Hepatic stellate cell (primary cell): ENCODE measurements around the gene AGBL3.

Experiments used
- DNase-seq: peaks from one replicate; pipeline ENCODE4 v3.0.0; 2011; ENCODE audit warnings: low spot score

Gene AGBL3

GRCh38 chr7:134986363-134987251 is at the start of gene AGBL3:
Gene AGBL3 (plus strand): TSS chr7:134986508. CDS start chr7:134987934, 1,426 bp downstream.
- peak; percentile 89 for DNase-seq

DNA sequence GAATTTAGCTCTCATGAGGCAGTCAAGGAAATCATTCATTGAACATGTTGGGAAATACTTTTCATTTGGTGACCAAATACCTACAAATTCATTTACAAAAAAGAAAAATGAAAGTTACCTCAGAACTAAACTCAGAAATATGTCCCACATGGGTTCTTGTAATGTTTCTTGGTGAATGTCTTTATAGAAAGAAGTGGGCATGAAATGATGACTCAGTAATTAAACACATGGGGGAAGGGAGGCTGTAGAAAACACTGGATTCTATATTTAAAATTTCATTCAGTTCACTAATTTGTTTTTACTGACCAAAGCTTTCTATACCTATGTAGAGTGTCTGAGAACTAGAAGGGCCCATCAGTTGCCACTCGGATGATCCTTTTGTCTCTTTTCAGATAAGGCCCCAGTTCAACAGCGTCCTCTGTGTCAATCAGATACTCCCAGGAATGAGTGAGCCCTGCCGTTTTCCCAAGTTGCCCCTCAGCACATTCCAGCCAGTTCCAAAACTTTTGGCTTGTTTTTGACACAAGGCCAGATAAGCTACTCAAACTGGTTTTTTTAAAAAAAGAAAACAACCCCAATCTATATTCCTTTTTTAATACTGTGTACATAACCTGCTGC is 49.3 kb upstream of the AGBL3 start:
- no peak for DNase-seq

- DNase-seq = no peak
Observed at GRCh38 chr7:134938141-134938540, 48.2 kb upstream of the AGBL3 start.

DNA sequence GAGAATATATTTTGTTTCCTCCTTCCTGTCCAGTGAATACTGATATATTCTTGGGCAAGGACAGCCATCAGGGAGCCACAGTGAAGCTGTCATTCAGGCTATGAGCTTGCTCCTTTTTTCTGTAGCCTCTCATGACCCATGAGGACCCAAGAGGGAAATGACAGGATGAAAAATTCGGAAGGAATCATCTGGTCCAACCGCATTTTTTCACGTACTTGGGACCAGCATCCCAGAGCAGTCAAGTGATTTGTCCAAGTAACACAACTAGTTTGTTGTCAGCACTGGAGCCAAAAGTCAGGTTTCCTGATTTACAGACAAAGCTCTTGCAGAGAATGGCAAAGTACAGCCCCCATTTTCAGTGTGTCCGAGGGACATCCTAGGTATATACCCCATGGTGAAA is 47.2 kb upstream of the AGBL3 start:
- no peak for DNase-seq

- no peak for DNase-seq
Observed at GRCh38 chr7:134940729-134941128, 45.6 kb upstream of the AGBL3 start.

DNA sequence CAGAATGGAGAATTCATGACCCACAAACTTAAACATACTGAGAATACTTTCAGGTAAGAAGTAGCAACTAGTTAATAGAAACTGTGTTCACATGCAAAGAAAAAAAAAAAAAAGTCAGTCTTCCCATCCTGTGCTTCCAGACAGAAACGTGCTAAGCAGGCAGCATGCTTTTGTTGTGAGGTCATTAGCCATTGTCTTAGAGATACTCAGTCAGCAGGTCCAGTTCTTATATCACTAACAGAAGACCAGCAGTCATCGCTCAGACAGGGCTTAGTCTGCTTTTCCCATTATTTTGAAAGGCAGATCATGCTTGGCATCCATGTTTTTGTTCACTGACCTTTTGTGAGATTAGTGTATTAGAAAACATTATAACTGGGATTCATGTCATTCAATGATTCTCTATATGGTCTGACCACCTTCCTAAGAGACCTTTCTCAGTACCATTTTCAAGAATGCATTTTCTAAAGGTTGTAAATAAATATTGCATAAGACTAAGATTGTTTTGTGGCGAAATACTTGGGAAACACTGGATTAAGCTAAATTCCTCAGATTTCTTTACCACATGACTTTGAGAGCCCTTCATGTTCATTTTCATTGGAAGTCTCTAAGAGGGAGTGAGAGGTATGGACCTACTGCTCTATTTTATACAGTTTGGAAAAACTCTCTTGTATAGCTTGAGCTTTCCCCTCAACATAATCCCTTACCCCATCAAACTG is 45.0 kb upstream of the AGBL3 start:
- DNase-seq = peak; percentile 52

DNA sequence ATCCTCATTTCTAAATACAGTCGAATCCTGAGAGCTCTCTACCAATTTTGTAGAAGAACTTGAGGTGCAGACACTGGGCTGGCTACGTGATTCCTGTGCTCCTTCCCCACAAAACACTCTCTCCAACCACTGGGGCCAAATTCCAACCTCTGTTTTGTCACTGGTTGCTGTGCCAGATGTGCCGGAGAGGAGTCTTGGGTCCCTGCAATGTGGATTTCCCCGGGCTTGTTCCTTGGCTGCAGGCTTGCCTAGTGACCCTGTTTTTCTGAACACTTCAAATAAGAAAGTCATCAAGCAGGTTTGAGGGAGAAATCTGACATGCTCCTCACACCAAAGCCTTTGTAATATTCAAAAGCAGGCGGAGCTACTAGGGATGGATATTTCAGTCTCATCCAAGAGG is 44.4 kb upstream of the AGBL3 start:
- DNase-seq = no peak

- no peak for DNase-seq
Observed at GRCh38 chr7:134942690-134943466, 43.4 kb upstream of the AGBL3 start.

GRCh38 chr7:134943785-134944400 is 42.4 kb upstream of the AGBL3 start:
- no peak for DNase-seq

DNA sequence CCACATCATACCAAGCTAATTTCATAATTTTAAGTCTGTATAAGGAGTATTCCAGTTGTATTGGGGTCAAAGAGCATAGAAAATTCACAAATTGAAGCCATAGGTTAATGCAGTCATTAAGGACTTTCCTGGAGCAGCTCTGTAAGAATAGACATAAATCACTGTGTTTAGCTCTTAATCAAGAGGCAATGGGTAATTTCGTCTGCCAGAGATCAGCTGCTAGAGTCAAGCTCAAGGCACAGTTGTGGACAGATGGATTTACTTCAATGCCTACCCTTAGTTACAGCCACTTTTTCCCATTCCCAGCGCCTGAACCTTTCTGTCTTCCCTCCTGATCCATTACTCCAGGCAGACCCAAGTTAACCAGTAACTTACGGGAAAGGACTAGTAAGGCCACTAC is 40.6 kb upstream of the AGBL3 start:
- no peak for DNase-seq

DNA sequence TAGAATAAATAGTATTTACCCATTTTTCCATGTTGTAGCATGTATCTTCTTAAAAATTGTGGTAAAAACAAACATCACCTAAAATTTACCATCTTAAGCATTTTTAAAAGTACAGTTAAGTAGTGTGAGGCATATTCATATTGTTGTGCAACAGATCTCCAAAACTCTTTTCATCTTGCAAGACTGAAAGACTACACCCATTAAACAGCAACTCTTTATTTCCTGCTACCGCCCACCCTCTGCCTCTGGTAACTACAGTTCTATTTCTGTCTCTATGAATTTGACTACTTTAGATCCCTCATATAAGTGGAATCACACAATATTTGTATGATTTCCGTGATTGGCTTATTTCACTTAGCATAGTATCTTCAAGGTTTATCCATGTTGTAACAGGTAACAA is 40.0 kb upstream of the AGBL3 start:
- DNase-seq = no peak

GRCh38 chr7:134947329-134947728 is 39.0 kb upstream of the AGBL3 start:
- no peak for DNase-seq

- no peak for DNase-seq
Observed at GRCh38 chr7:134947831-134948230, 38.5 kb upstream of the AGBL3 start.

DNA sequence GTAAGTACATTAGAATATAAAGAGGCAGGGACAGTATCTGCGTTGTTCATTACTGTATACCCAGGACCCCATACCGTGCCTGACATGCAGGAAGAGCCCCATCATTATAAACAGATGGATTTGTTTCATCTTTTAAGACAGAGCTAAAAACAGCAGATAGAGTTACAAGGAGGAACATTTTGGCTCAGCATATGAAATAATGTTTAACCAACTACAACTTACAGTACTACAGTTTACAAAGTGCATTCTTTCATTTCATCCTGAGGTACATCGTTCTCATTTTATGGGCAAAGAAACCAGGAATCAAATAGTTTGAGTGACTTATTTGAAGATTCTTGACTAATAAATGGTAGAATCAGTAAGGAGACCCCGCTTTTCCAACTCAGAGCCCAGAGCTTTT is 38.1 kb upstream of the AGBL3 start:
- DNase-seq = no peak

- no peak for DNase-seq
Observed at GRCh38 chr7:134948736-134949135, 37.6 kb upstream of the AGBL3 start.

GRCh38 chr7:134949171-134949570 is 37.1 kb upstream of the AGBL3 start:
- no peak for DNase-seq

DNA sequence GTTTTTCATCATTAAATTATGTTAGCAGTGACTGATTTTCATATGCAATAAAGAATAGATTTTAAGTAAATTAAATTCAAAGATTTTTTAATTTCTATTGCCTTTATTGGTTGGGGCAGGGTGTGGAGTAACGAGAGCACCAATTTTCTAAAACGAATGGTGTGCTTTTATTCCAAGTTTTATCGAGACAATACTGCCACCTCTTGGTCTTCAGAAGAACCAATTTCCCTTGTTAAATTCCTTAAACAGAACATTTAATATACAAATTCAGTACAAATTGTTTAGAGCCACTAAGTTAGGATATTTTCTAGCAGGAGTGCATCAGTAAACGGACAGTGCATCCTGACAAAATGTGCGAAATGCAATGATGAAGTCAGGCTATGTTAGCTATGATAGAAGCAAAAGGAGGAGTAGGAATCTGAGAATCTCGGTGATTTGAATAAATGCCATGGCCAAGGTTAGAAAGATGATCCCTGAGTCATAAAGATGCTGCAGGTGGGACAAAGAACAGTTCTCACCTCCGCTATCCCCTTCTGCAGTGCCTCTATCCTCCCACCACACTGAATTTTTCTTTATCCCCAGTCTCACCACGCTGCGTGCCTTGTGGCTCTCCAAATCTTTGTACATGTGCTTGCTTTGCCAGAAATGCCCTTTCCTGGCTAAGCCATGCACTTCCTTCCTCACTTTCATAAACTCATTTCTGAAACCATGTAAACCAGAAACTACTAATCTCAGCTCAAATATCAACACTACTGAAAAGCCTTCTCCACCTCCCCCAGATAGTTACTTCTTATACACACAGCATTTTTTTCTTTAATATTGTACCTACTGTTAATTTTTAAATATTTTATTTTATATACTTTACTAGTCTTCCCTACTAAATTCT is 31.9 kb upstream of the AGBL3 start:
- no peak for DNase-seq

- DNase-seq = no peak
Observed at GRCh38 chr7:134957005-134957404, 29.3 kb upstream of the AGBL3 start.

- DNase-seq = no peak
Observed at GRCh38 chr7:134959810-134960209, 26.5 kb upstream of the AGBL3 start.

- DNase-seq = no peak
Observed at GRCh38 chr7:134962270-134962780, 24.0 kb upstream of the AGBL3 start.
